GM12878 (cell line): ENCODE results near the gene ITGA6. TPM values are rescaled to one million over a fixed set of nuclear protein-coding genes. Genes with fewer than 3 reads are reported as not detected.

Experiments
- ATAC-seq: fragments of 200-7000 bp; cut with Tn5 transposase; 3 replicates; pipeline ENCODE4 v1.9.1; 2020; ENCODE audit warnings: mild to moderate bottlenecking, moderate library complexity
- BruUV-seq: library from RNA; stranded (reverse); fragments of 400-500 nt; replicated peaks from 2 replicates; lab custom pipeline; 2021; lab: Mats Ljungman, UMichigan
- CTCF ChIA-PET: fragments of 300-600 bp; sonication (Branson Sonifier 250); formaldehyde crosslinking; extraction: SDS; loops from one replicate; lab custom pipeline; 2021; ENCODE audit warnings: inconsistent platforms; lab: Yijun Ruan, JAX
- POLR2A ChIA-PET: fragments of 350-600 bp; formaldehyde crosslinking; extraction: SDS; loops from one replicate; lab custom pipeline; 2021; ENCODE audit warnings: inconsistent platforms; lab: Charles Lee
- RAD21 ChIA-PET: fragments of 300-600 bp; sonication (Branson Sonifier 250); formaldehyde crosslinking; loops from one replicate; lab custom pipeline; 2023; ENCODE audit warnings: antibody characterized with exemption; ENCODE audit not compliant: unreplicated experiment; lab: Charles Lee
- SMC1A ChIA-PET: fragments of 300-600 bp; sonication (Branson Sonifier 250); formaldehyde crosslinking; loops from one replicate; lab custom pipeline; 2023; ENCODE audit not compliant: unreplicated experiment, uncharacterized antibody; lab: Charles Lee
- DNase-seq: peaks from one replicate; pipeline ENCODE4 v3.0.0-alpha.2; 2011; ENCODE audit warnings: low read depth, low spot score
- FAIRE-seq: peaks from 3 replicates; lab custom pipeline; 2011; peaks lifted over from hg19 to GRCh38; lab: Jason Lieb, UNC
- H2AFZ ChIP-seq: 2 replicates; pipeline ENCODE4 v1.6.0; 2011; ENCODE audit warnings: low read depth, low read length, control low read depth; ENCODE audit not compliant: control insufficient read depth
- H3K27ac ChIP-seq: 2 replicates; pipeline ENCODE4 v1.5.1; 2011; ENCODE audit warnings: control low read depth; ENCODE audit not compliant: control insufficient read depth, insufficient read depth
- H3K27me3 ChIP-seq, 2 experiments: replicated peaks in 1 of 2; 2 replicates each; pipeline versions ENCODE4 v1.6.0 to v1.6.1; 2011; ENCODE audit warnings: low read length in 1 of 2; ENCODE audit not compliant: control insufficient read depth in 2 of 2, insufficient read depth in 2 of 2
- H3K36me3 ChIP-seq, 2 experiments: 2 replicates each; pipeline ENCODE4 v1.5.1; 2011; ENCODE audit warnings: low read length in 1 of 2; ENCODE audit not compliant: control insufficient read depth in 2 of 2, insufficient read depth in 2 of 2
- H3K4me1 ChIP-seq: 2 replicates; pipeline ENCODE4 v1.6.1; 2011; ENCODE audit warnings: mild to moderate bottlenecking, low read length, moderate library complexity, mixed read lengths; ENCODE audit not compliant: control insufficient read depth, insufficient read depth
- H3K4me2 ChIP-seq: 2 replicates; pipeline ENCODE4 v1.6.0; 2011; ENCODE audit warnings: control low read depth; ENCODE audit not compliant: control insufficient read depth, insufficient read depth
- H3K4me3 ChIP-seq: fragments of 200-600 bp; sonication (generic); 2 replicates; pipeline ENCODE4 v1.5.1; 2016
- H3K79me2 ChIP-seq: 2 replicates; pipeline ENCODE4 v1.6.0; 2011; ENCODE audit warnings: low read length; ENCODE audit not compliant: control insufficient read depth, insufficient read depth
- H3K9ac ChIP-seq: 2 replicates; pipeline ENCODE4 v1.8.0; 2011; ENCODE audit warnings: low read length, control low read depth, mixed read lengths; ENCODE audit not compliant: control insufficient read depth, insufficient read depth
- H3K9me3 ChIP-seq: replicated peaks from 3 replicates; pipeline ENCODE4 v1.5.1; 2011; ENCODE audit warnings: mild to moderate bottlenecking, low read length; ENCODE audit not compliant: control insufficient read depth, insufficient read depth
- H4K20me1 ChIP-seq: 2 replicates; pipeline ENCODE4 v1.6.0; 2011; ENCODE audit not compliant: control insufficient read depth, insufficient read depth
- BCL11A ChIP-seq: IDR thresholded peaks from 2 replicates; pipeline ENCODE4 v1.6.1; 2011; ENCODE audit warnings: low read depth, low read length
- ESRRA ChIP-seq: IDR thresholded peaks from 2 replicates; pipeline ENCODE4 v1.6.1; 2012; ENCODE audit warnings: mild to moderate bottlenecking, low read length, improper control_type of control experiment
- HDAC2 ChIP-seq: fragments of 200-600 bp; sonication (generic); IDR thresholded peaks from 2 replicates; pipeline ENCODE4 v1.6.1; 2017
- IKZF2 ChIP-seq, 2 experiments: fragments of 450-650 bp; IDR thresholded peaks; 2 replicates each; pipeline ENCODE4 v1.6.1; 2017; ENCODE audit warnings: mild to moderate bottlenecking in 2 of 2, moderate library complexity in 2 of 2
- KAT2A ChIP-seq: conservative IDR thresholded peaks from 2 replicates; pipeline ENCODE4 v1.6.1; 2011; ENCODE audit warnings: low read depth, low read length; ENCODE audit not compliant: control insufficient read depth
- MTA2 ChIP-seq: fragments of 450-650 bp; IDR thresholded peaks from 2 replicates; pipeline ENCODE4 v1.6.1; 2016; ENCODE audit warnings: low read depth, mild to moderate bottlenecking, moderate library complexity
- PBX3 ChIP-seq: IDR thresholded peaks from 2 replicates; pipeline ENCODE4 v1.6.1; 2011; ENCODE audit warnings: mild to moderate bottlenecking, low read depth, low read length, moderate library complexity; ENCODE audit not compliant: insufficient replicate concordance
- POLR2A ChIP-seq: IDR thresholded peaks from 2 replicates; pipeline ENCODE4 v1.6.1; 2011; ENCODE audit warnings: low read depth, mild to moderate bottlenecking, low read length
- ZNF622 ChIP-seq: fragments of 450-650 bp; IDR thresholded peaks from 2 replicates; pipeline ENCODE4 v1.6.1; 2017; ENCODE audit warnings: mild to moderate bottlenecking, inconsistent platforms
- ZNF687 ChIP-seq: fragments of 450-650 bp; IDR thresholded peaks from 2 replicates; pipeline ENCODE4 v1.6.1; 2017; ENCODE audit warnings: mild to moderate bottlenecking, moderate library complexity
- WGBS: methylation state at CpG from one replicate; pipeline ENCODE4 v1.1.6; 2016; ENCODE audit warnings: low lambda C conversion rate; ENCODE audit not compliant: insufficient replicate concordance, insufficient coverage; ENCODE audit errors: missing lambda C conversion rate; 5-methylcytosine and 5-hydroxymethylcytosine counted together
- in situ Hi-C: fragments of 300-500 bp; cut with MboI; formaldehyde crosslinking; loops from 9 replicates; pipeline ENCODE4 v1.14.3; 2018; ENCODE audit warnings: mixed read lengths
- intact Hi-C: fragments of 100-400 bp; cut with micrococcal nuclease; formaldehyde crosslinking; loops from one replicate; pipeline ENCODE4 v1.14.2; 2022; ENCODE audit not compliant: unreplicated experiment
- polyA plus RNA-seq, 11 experiments: library from polyadenylated mRNA; depleted of rRNA in 4 of 11; unstranded in 6 of 11; stranded (reverse) in 5 of 11; fragments of >200 nt; fragmentation: Nextera tagmentation in 4 of 11; fragmentation: Illumina TruSeq in 1 of 11; extraction: Ambion mirVana in 4 of 11; extraction: Trizol in 1 of 11; gene quantifications; 1 replicate in 1 of 11; 2 replicates in 10 of 11; pipeline versions ENCODE4 v1.2.1 to v1.2.3, GENCODE V29; 2011 to 2016; ENCODE audit warnings: inconsistent platforms in 2 of 11, missing spikeins in 2 of 11, low read depth in 1 of 11
- total RNA-seq, 4 experiments: library from RNA; depleted of rRNA in 3 of 4; stranded (reverse); fragments of >200 nt in 3 of 4; fragmentation: Illumina TruSeq in 1 of 4; extraction: Trizol in 1 of 4; gene quantifications; 2 replicates each; pipeline versions ENCODE4 v1.2.1 to v1.2.3, GENCODE V29; 2013 to 2021

Gene ITGA6
- total and polyA plus RNA-seq, 10 of the 15 experiments (the other 5 are each of a cell fraction or from before 2014, with no cell fraction given), result 0.01 to 0.36 (median 0.14) TPM; not detected in 2

GRCh38 chr2:172551271-172551670 lies 123.9 kb downstream of the ITGA6 start:
- Histone ChIP-seq H3K4me2 (no peak overlapping the region), H2AFZ (no peak overlapping the region), H3K9ac (no peak overlapping the region), H3K27me3 (no peaks in the 10 kb centered on the region), H3K9me3 (peaks cover 11% of the 10 kb centered on the region; the same call in 2 of the 3 replicates), H3K4me1 (peaks cover 9% of the 10 kb centered on the region), H3K36me3 (no peaks in the 10 kb centered on the region; a peak in 1 of 4 replicates), H3K4me3 (no peak overlapping the region), H3K79me2 (peaks cover 24% of the 10 kb centered on the region), H3K27ac (no peak overlapping the region), H4K20me1 (no peaks in the 10 kb centered on the region)
- ChIA-PET CTCF (no interaction called here), RAD21 (no interaction called here), POLR2A (interaction anchor here (0.7 kb wide), 1 partner anchor 1407 kb away, joined by 5 read pairs; no protein-coding TSS in a partner anchor), SMC1A (interaction anchor here (1.2 to 1.8 kb wide), 2 partner anchors 11 to 14 kb away, joined by 4 read pairs; no protein-coding TSS in a partner anchor)
- no TSS peak for BruUV-seq
- intact Hi-C loops (no loop called here), in situ Hi-C loops (loop anchor here (25.0 kb wide), 1 partner anchor 1614 kb away; the partner anchor contains the start of gene GORASP2)
- DNase-seq (no peak), FAIRE-seq (no peak), ATAC-seq (no peak)
- TF ChIP-seq POLR2A (no peak), HDAC2 (no peak)

GRCh38 chr2:172552547-172553291 lies 125.3 kb downstream of the ITGA6 start:
- no peak for FAIRE-seq
- peaks cover 6% of the 10 kb centered on the region for H3K4me1 ChIP-seq
- peaks cover 6% of the 10 kb centered on the region; the same call in 2 of the 3 replicates for H3K9me3 ChIP-seq
- POLR2A ChIA-PET, result interaction anchor here (0.6 to 0.9 kb wide), 2 partner anchors 10 to 974 kb away, joined by 4 read pairs; no protein-coding TSS in a partner anchor
- H4K20me1 ChIP-seq, result no peaks in the 10 kb centered on the region
- SMC1A ChIA-PET, result interaction anchor here (1.0 to 2.2 kb wide), 2 partner anchors 9 to 68 kb away, joined by 3 to 7 read pairs; no protein-coding TSS in a partner anchor
- no peak for ATAC-seq
- intact Hi-C loops, result no loop called here
- no peak overlapping the region for H3K4me2 ChIP-seq
- no peaks in the 10 kb centered on the region for H3K27me3 ChIP-seq
- DNase-seq, result no peak
- no peak overlapping the region for H3K27ac ChIP-seq
- H3K36me3 ChIP-seq, result no peaks in the 10 kb centered on the region; a peak in 1 of 4 replicates
- CTCF ChIA-PET, result no interaction called here
- no TSS peak for BruUV-seq
- in situ Hi-C loops, result loop anchor here (25.0 kb wide), 1 partner anchor 1615 kb away; the partner anchor contains the start of gene GORASP2
- H3K9ac ChIP-seq, result no peak overlapping the region
- RAD21 ChIA-PET, result no interaction called here
- no peak overlapping the region for H2AFZ ChIP-seq
- 72% methylated on average over 4 of the region's 4 CpGs for WGBS
- H3K79me2 ChIP-seq, result peaks cover 39% of the 10 kb centered on the region
- no peak overlapping the region for H3K4me3 ChIP-seq
- TF ChIP-seq KAT2A (no peak), ZNF622 (no peak), MTA2 (no peak), BCL11A (no peak), ZNF687 (no peak), IKZF2 (IDR thresholded peaks at IDR 0.05) (no peak), ESRRA (no peak), PBX3 (no peak)
